Right lobe of liver (tissue), 6 donors: ENCODE results near the gene SLC4A11. TPM values are rescaled to one million over a fixed set of nuclear protein-coding genes. Genes with fewer than 3 reads are reported as not detected.

Experiments
- ATAC-seq, 4 donors: fragments of 200-7000 bp; cut with Tn5 transposase; one replicate each; pipeline ENCODE4 v1.9.1; 2020; ENCODE audit warnings: mild to moderate bottlenecking in 4 of 4, moderate library complexity in 4 of 4
- DNase-seq, 3 donors: peaks; one replicate each; pipeline ENCODE4 v3.0.0-alpha.2; 2020
- H3K27ac ChIP-seq, 3 donors: fragments of 200-600 bp; one replicate each; pipeline ENCODE4 v1.8.0; 2022
- H3K27me3 ChIP-seq, 2 donors: fragments of 200-600 bp; one replicate each; pipeline ENCODE4 v1.8.0; 2022
- H3K36me3 ChIP-seq, 4 donors: fragments of 200-600 bp; sonication (generic) in 1 of 4; one replicate each; pipeline versions ENCODE4 v1.5.1 to v1.8.0; 2017 to 2022; ENCODE audit warnings: control low read depth in 1 of 4
- H3K4me1 ChIP-seq, 4 donors: fragments of 200-600 bp; sonication (generic) in 1 of 4; one replicate each; pipeline versions ENCODE4 v1.5.1 to v1.8.0; 2017 to 2022; ENCODE audit warnings: control low read depth in 1 of 4
- H3K4me3 ChIP-seq, 3 donors: fragments of 200-600 bp; one replicate each; pipeline ENCODE4 v1.8.0; 2022
- H3K9me3 ChIP-seq, 4 donors: fragments of 200-600 bp; sonication (generic) in 1 of 4; one replicate each; pipeline versions ENCODE4 v1.5.1 to v1.8.0; 2017 to 2022; ENCODE audit warnings: control low read depth in 1 of 4
- POLR2A ChIP-seq: fragments of 450-650 bp; IDR thresholded peaks from one replicate; pipeline ENCODE4 v1.6.1; 2017; ENCODE audit warnings: antibody characterized with exemption, mild to moderate bottlenecking
- WGBS: methylation state at CpG from one replicate; pipeline ENCODE4 v1.1.6; 2018; ENCODE audit warnings: low coverage, low lambda C conversion rate; ENCODE audit not compliant: insufficient coverage; ENCODE audit errors: missing lambda C conversion rate; 5-methylcytosine and 5-hydroxymethylcytosine counted together
- intact Hi-C, 2 donors: fragments of 100-400 bp; cut with DNase I; formaldehyde crosslinking; loops; one replicate each; pipeline versions ENCODE4 v1.11.2 to v1.14.1; 2022
- total RNA-seq, 6 experiments: library from RNA; depleted of rRNA in 2 of 6; stranded (reverse); fragments of >200 nt in 2 of 6; fragmentation: NEBNext Ultra II Directional in 3 of 6; extraction: Animal tissue kit (Norgen Biotek cat#: 25700) in 3 of 6; gene quantifications; one replicate each; pipeline versions ENCODE4 v1.1.0 to v1.2.4, GENCODE V29; 2016 to 2023
- TF ChIP-seq, protein P1 (sequence below), 4 donors: fragments of 200-600 bp in 3 of 4; fragments of 450-650 bp in 1 of 4; IDR thresholded peaks; one replicate each; pipeline versions ENCODE4 v1.5.1 to v1.8.0; 2016 to 2022; ENCODE audit warnings: antibody characterized with exemption in 4 of 4, mild to moderate bottlenecking in 2 of 4
- donor health status: DM: no; HTN: yes; CAD: no.
- donor health status: DM: no; HTN: no; CAD: no.
- donor health status: DM: no; HTN: no; CAD: no.
- donor health status: DM: no; HTN: yes; CAD: no.
- donor health status: DM: no; HTN: yes; CAD: no.

Gene SLC4A11
- total RNA-seq, 6 experiments from 2014 or later, result 0.11 to 0.40 (median 0.18) TPM; not detected in 1

- H3K27me3 ChIP-seq, result no peaks in the 10 kb centered on the region
- peaks cover 0 to 29% (median 4%) of the 10 kb centered on the region in 4 donors for H3K36me3 ChIP-seq
- no peak for ATAC-seq
- intact Hi-C loops, result no loop called here
- H3K27ac ChIP-seq, result no peak overlapping the region
- no CpG with 5 or more reads among the region's 5 CpGs for WGBS
- DNase-seq, result no peak
- no peak overlapping the region for H3K4me3 ChIP-seq
- no peak for TF ChIP-seq POLR2A
- TF ChIP-seq, protein P1, sequence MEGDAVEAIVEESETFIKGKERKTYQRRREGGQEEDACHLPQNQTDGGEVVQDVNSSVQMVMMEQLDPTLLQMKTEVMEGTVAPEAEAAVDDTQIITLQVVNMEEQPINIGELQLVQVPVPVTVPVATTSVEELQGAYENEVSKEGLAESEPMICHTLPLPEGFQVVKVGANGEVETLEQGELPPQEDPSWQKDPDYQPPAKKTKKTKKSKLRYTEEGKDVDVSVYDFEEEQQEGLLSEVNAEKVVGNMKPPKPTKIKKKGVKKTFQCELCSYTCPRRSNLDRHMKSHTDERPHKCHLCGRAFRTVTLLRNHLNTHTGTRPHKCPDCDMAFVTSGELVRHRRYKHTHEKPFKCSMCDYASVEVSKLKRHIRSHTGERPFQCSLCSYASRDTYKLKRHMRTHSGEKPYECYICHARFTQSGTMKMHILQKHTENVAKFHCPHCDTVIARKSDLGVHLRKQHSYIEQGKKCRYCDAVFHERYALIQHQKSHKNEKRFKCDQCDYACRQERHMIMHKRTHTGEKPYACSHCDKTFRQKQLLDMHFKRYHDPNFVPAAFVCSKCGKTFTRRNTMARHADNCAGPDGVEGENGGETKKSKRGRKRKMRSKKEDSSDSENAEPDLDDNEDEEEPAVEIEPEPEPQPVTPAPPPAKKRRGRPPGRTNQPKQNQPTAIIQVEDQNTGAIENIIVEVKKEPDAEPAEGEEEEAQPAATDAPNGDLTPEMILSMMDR (IDR thresholded peaks at IDR 0.05), result no peak
- H3K9me3 ChIP-seq, result no peaks in the 10 kb centered on the region
- H3K4me1 ChIP-seq, result no peaks in the 10 kb centered on the region
Observed at GRCh38 chr20:3275064-3275935, 36.3 kb upstream of the SLC4A11 start.

GRCh38 chr20:3273371-3273770, 34.4 kb upstream of the SLC4A11 start:
- 100% methylated on average over 3 of the region's 4 CpGs for WGBS
- Histone ChIP-seq H3K4me1 (no peaks in the 10 kb centered on the region), H3K9me3 (no peaks in the 10 kb centered on the region), H3K4me3 (no peak overlapping the region), H3K27ac (no peak overlapping the region), H3K27me3 (no peaks in the 10 kb centered on the region), H3K36me3 (peaks cover 0 to 17% (median 0%) of the 10 kb centered on the region in 4 donors)
- DNase-seq, result no peak
- no peak for ATAC-seq
- intact Hi-C loops, result no loop called here
- no peak for TF ChIP-seq POLR2A
- TF ChIP-seq, protein P1 (IDR thresholded peaks at IDR 0.05), result no peak

DNA sequence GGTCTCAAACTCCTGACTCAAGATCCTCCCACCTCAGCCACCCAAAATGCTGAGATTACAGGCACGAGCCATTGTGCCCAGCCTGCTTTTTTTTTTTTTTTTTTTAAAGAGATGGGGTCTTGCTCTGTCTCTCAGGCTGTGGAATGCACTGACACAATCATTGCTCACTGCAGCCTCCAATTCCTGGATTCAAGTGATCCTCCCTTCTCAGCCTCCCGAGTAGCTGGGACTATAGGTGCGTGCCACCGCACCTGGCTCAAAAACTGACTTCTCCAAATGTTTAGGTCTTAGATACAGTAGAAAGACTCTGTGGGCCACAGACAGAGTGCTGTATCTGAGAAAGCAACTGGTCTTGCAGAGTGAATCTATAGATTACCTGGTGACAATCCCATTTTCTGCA, 31.1 kb upstream of the SLC4A11 start:
- TF ChIP-seq, protein P1 (IDR thresholded peaks at IDR 0.05), result no peak
- no peak for TF ChIP-seq POLR2A
- H3K27me3 ChIP-seq, result no peaks in the 10 kb centered on the region
- H3K36me3 ChIP-seq, result peaks cover 0 to 7% (median under 1%) of the 10 kb centered on the region in 4 donors
- no peaks in the 10 kb centered on the region for H3K9me3 ChIP-seq
- WGBS, result 87% methylated on average over 4 of the region's 4 CpGs
- no peaks in the 10 kb centered on the region for H3K4me1 ChIP-seq
- no peak overlapping the region for H3K27ac ChIP-seq
- no peak overlapping the region for H3K4me3 ChIP-seq
- no peak for DNase-seq
- intact Hi-C loops, result no loop called here
- ATAC-seq, result no peak

DNA sequence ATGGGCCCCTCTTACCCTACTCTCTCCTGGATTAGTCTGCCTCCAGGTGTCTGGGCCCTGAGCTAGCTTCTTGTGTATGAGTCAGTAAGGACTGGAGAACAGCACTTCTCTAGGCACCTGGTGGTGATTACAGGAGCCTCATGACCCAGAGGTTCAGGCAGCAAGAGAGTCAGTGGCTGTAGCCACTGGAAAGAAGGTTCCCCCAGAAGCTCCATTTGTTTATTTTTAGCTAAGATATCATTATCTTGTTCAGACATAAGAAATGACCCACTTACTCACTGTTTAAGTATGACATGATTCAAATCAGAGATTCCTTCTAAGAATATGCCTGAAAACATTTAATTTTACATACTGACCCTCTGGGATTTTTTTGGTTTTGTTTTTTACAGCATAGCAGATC, 23.6 kb upstream of the SLC4A11 start:
- Histone ChIP-seq H3K9me3 (no peaks in the 10 kb centered on the region), H3K4me3 (no peak overlapping the region), H3K36me3 (peaks cover 0 to 7% (median under 1%) of the 10 kb centered on the region in 4 donors), H3K27me3 (no peaks in the 10 kb centered on the region), H3K4me1 (no peaks in the 10 kb centered on the region), H3K27ac (no peak overlapping the region)
- ATAC-seq (no peak), DNase-seq (no peak)
- no peak for TF ChIP-seq POLR2A
- TF ChIP-seq, protein P1 (IDR thresholded peaks at IDR 0.05), result no peak
- intact Hi-C loops, result no loop called here
